Natural killer cell (primary cell): ENCODE results near the gene HMGCL. TPM values are rescaled to one million over a fixed set of nuclear protein-coding genes. Genes with fewer than 3 reads are reported as not detected.

Experiments
- ATAC-seq, 3 donors: fragments of 150-1000 bp in 2 of 3; fragments of 200-7000 bp in 1 of 3; cut with Tn5 transposase; 1 replicate in 1 of 3; 2 replicates in 2 of 3; pipeline ENCODE4 v1.10.0; 2021; ENCODE audit warnings: mild to moderate bottlenecking in 2 of 3, moderate library complexity in 2 of 3
- DNase-seq, 2 donors: peaks; one replicate each; pipeline versions ENCODE4 v3.0.0 to v3.0.0-alpha.2; 2013 to 2021; ENCODE audit warnings: mixed read lengths in 1 of 2
- H3K27ac ChIP-seq: one replicate; pipeline ENCODE4 v1.5.1; 2013; ENCODE audit warnings: mild to moderate bottlenecking, low read length
- H3K27me3 ChIP-seq: one replicate; pipeline ENCODE4 v1.6.1; 2013; ENCODE audit warnings: low read length; ENCODE audit not compliant: control insufficient read depth, insufficient read depth
- H3K36me3 ChIP-seq: one replicate; pipeline ENCODE4 v1.6.1; 2013; ENCODE audit warnings: low read length; ENCODE audit not compliant: control insufficient read depth, insufficient read depth
- H3K4me1 ChIP-seq: one replicate; pipeline ENCODE4 v1.6.1; 2013; ENCODE audit warnings: low read length; ENCODE audit not compliant: control insufficient read depth, insufficient read depth
- H3K4me3 ChIP-seq: one replicate; pipeline ENCODE4 v1.5.1; 2013; ENCODE audit warnings: low read length
- H3K9me3 ChIP-seq: one replicate; pipeline ENCODE4 v1.6.1; 2013; ENCODE audit warnings: low read length; ENCODE audit not compliant: control insufficient read depth, insufficient read depth
- H3K27ac Mint-ChIP-seq, 2 donors: one replicate each; pipeline ENCODE4 v1.8.0; 2022; ENCODE audit warnings: mild to moderate bottlenecking in 2 of 2, mixed read lengths in 2 of 2, moderate library complexity in 1 of 2
- H3K27me3 Mint-ChIP-seq, 2 donors: one replicate each; pipeline ENCODE4 v1.8.0; 2022; ENCODE audit warnings: low read depth in 2 of 2, mixed read lengths in 2 of 2
- H3K36me3 Mint-ChIP-seq: one replicate; pipeline ENCODE4 v1.8.0; 2022; ENCODE audit warnings: mixed read lengths
- H3K4me1 Mint-ChIP-seq, 2 donors: one replicate each; pipeline ENCODE4 v1.8.0; 2022; ENCODE audit warnings: mixed read lengths in 2 of 2
- H3K4me3 Mint-ChIP-seq: one replicate; pipeline ENCODE4 v1.8.0; 2022; ENCODE audit warnings: mild to moderate bottlenecking, moderate library complexity, mixed read lengths
- H3K9me3 Mint-ChIP-seq, 2 donors: one replicate each; pipeline ENCODE4 v1.8.0; 2022; ENCODE audit warnings: mixed read lengths in 2 of 2
- WGBS: methylation state at CpG from one replicate; pipeline ENCODE4 v1.1.7; 2013; ENCODE audit warnings: missing lambda C conversion rate; ENCODE audit not compliant: insufficient coverage; 5-methylcytosine and 5-hydroxymethylcytosine counted together
- intact Hi-C: fragments of 100-400 bp; cut with micrococcal nuclease; formaldehyde crosslinking; loops from one replicate; pipeline ENCODE4 v1.14.2; 2022
- total RNA-seq, 4 donors: library from RNA; stranded (reverse); fragments of 120-200 nt in 1 of 4; gene quantifications; one replicate each; pipeline versions ENCODE4 v1.2.3 to v1.2.4, GENCODE V29; 2013 to 2022
- TF ChIP-seq, protein P1 (sequence below): fragments of 200-600 bp; IDR thresholded peaks from one replicate; pipeline ENCODE4 v1.8.0; 2022; ENCODE audit warnings: antibody characterized with exemption

Gene HMGCL
- total RNA-seq, 3 donors from 2014 or later (not counting 1 experiment from before 2014, with no cell fraction given) = 16.8 to 26.9 (median 17.0) TPM

DNA sequence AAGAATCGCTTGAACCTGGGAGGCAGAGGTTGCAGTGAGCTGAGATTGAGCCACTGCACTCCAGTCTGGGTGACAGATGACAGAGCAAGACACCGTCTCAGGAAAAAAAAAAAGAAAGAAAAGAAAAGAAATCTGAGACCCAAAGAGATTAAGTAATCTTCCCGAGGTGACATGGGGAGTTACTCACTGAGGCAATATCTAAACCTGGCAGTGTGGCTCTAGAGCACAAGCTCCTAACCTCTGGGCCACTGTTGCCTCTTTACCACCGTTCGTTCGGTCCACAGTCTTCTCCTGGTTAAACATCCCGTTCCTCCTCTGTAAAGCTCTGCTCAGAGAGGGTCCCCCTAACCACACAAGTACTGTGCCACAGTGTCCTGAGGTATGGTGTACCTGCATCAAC, 1.5 kb downstream of the HMGCL start:
- H3K4me1 Mint-ChIP-seq = peaks cover 22 to 23% of the 10 kb centered on the region in 2 donors
- peak overlapping the region; percentile 96 for H3K4me3 Mint-ChIP-seq
- peak overlapping the region; percentile 91 to 96 for H3K27ac Mint-ChIP-seq
- H3K4me1 ChIP-seq = peaks cover 13% of the 10 kb centered on the region
- intact Hi-C loops = no loop called here
- WGBS = 95% methylated on average over 7 of the region's 7 CpGs
- DNase-seq (no peak), ATAC-seq (no peak)
- no peaks in the 10 kb centered on the region for H3K27me3 ChIP-seq
- H3K27ac ChIP-seq = no peak overlapping the region
- no peaks in the 10 kb centered on the region for H3K36me3 Mint-ChIP-seq
- H3K9me3 Mint-ChIP-seq = no peaks in the 10 kb centered on the region
- H3K36me3 ChIP-seq = peaks cover 2% of the 10 kb centered on the region
- no peak overlapping the region for H3K4me3 ChIP-seq
- TF ChIP-seq, protein P1, sequence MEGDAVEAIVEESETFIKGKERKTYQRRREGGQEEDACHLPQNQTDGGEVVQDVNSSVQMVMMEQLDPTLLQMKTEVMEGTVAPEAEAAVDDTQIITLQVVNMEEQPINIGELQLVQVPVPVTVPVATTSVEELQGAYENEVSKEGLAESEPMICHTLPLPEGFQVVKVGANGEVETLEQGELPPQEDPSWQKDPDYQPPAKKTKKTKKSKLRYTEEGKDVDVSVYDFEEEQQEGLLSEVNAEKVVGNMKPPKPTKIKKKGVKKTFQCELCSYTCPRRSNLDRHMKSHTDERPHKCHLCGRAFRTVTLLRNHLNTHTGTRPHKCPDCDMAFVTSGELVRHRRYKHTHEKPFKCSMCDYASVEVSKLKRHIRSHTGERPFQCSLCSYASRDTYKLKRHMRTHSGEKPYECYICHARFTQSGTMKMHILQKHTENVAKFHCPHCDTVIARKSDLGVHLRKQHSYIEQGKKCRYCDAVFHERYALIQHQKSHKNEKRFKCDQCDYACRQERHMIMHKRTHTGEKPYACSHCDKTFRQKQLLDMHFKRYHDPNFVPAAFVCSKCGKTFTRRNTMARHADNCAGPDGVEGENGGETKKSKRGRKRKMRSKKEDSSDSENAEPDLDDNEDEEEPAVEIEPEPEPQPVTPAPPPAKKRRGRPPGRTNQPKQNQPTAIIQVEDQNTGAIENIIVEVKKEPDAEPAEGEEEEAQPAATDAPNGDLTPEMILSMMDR = no peak
- no peaks in the 10 kb centered on the region for H3K27me3 Mint-ChIP-seq
- H3K9me3 ChIP-seq = no peaks in the 10 kb centered on the region

DNA sequence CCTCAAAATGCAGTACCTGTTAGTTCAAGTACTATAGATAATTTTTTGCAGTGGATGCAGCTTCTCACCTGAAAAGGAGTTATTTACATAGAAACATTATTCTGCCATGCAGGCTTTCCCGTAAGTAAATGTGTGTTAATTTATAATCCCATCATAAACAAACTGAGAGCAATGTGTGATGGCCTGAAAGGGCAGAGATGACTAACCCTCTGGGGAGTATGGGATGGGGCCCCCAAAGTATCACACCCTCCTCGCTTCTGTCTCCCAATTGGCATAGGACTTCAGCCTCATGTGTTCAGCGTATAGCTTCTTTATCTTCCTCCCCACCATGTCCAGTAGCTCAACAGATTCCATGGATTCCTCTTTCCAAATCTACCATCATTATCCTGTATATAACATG, 7.6 kb downstream of the HMGCL start:
- 84% methylated on average over 2 of the region's 3 CpGs for WGBS
- Mint-ChIP-seq H3K27me3 (no peaks in the 10 kb centered on the region), H3K27ac (no peak overlapping the region), H3K36me3 (peaks cover 12% of the 10 kb centered on the region), H3K4me1 (peaks cover 0 to 6% of the 10 kb centered on the region in 2 donors), H3K4me3 (no peak overlapping the region), H3K9me3 (no peaks in the 10 kb centered on the region)
- peaks cover 40% of the 10 kb centered on the region for H3K36me3 ChIP-seq
- H3K27me3 ChIP-seq = no peaks in the 10 kb centered on the region
- ATAC-seq = no peak
- H3K4me3 ChIP-seq = no peak overlapping the region
- DNase-seq = no peak
- H3K4me1 ChIP-seq = no peaks in the 10 kb centered on the region
- intact Hi-C loops = no loop called here
- no peaks in the 10 kb centered on the region for H3K9me3 ChIP-seq
- no peak overlapping the region for H3K27ac ChIP-seq
- TF ChIP-seq, protein P1 = no peak

DNA sequence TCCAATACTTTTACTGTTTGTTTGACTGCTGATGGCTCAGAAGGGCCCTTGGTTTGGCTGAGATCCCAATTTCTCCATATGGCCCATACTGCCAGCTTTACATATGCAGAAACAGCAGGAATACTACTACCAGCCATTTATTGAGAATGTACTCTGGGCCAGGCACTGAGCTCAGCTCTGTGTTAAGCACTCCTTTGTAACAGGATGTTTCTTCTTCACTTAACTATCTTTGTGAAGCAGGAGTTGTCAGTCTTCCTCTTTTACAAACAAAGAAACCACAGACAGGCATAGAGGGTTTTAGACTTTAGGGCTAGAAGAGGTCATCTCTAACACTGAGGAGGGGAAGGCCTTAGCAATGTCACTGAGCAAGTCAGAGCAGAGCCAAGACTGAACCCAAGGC, 8.3 kb downstream of the HMGCL start:
- intact Hi-C loops = no loop called here
- no peaks in the 10 kb centered on the region for H3K9me3 ChIP-seq
- no peak overlapping the region for H3K27ac ChIP-seq
- H3K4me1 Mint-ChIP-seq = peaks cover 0 to 6% of the 10 kb centered on the region in 2 donors
- no peak overlapping the region for H3K4me3 ChIP-seq
- TF ChIP-seq, protein P1 = no peak
- H3K27me3 Mint-ChIP-seq = no peaks in the 10 kb centered on the region
- H3K36me3 Mint-ChIP-seq = peaks cover 12% of the 10 kb centered on the region
- H3K27me3 ChIP-seq = no peaks in the 10 kb centered on the region
- H3K4me3 Mint-ChIP-seq = no peak overlapping the region
- no peaks in the 10 kb centered on the region for H3K4me1 ChIP-seq
- no peaks in the 10 kb centered on the region for H3K9me3 Mint-ChIP-seq
- DNase-seq = no peak
- H3K36me3 ChIP-seq = peaks cover 43% of the 10 kb centered on the region
- no peak overlapping the region for H3K27ac Mint-ChIP-seq
- ATAC-seq = no peak

DNA sequence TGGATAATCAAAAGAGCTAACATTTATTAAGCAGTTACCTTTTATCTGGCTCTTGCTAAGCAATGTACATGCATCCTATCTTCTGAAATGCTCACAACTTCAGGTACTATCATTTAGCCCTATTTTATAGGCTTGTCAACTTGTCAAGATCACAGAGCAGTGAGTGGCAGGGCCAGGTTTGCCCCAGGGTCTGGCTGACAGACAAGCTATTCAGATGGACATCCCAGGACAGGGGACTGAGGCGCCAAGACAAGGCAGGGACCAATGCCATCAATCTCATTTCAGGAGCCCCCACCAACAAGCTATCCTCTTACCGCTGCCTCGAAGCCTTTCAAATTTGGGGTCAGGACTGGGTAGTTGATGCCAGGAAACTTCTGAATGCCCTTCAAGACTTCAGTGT, 8.9 kb downstream of the HMGCL start:
- H3K4me3 ChIP-seq = no peak overlapping the region
- no peaks in the 10 kb centered on the region for H3K9me3 Mint-ChIP-seq
- peaks cover 12% of the 10 kb centered on the region for H3K36me3 Mint-ChIP-seq
- ATAC-seq = no peak
- no peaks in the 10 kb centered on the region for H3K9me3 ChIP-seq
- no peaks in the 10 kb centered on the region for H3K27me3 Mint-ChIP-seq
- WGBS = 90% methylated on average over 3 of the region's 3 CpGs
- TF ChIP-seq, protein P1 = no peak
- DNase-seq = no peak
- no peaks in the 10 kb centered on the region for H3K4me1 ChIP-seq
- intact Hi-C loops = no loop called here
- H3K27ac ChIP-seq = no peak overlapping the region
- H3K4me3 Mint-ChIP-seq = no peak overlapping the region
- peaks cover 0 to 6% of the 10 kb centered on the region in 2 donors for H3K4me1 Mint-ChIP-seq
- no peaks in the 10 kb centered on the region for H3K27me3 ChIP-seq
- no peak overlapping the region for H3K27ac Mint-ChIP-seq
- H3K36me3 ChIP-seq = peaks cover 43% of the 10 kb centered on the region
